Skeletal muscle tissue (tissue), 4 donors: Measurements from ENCODE around the gene POLR1B. TPM values are rescaled to one million over a fixed set of nuclear protein-coding genes. Genes with fewer than 3 reads are reported as not detected.

Source experiments
- H3K27ac ChIP-seq: one replicate; pipeline ENCODE4 v1.7.0; 2013; ENCODE audit warnings: mild to moderate bottlenecking, low read depth, low read length, inconsistent platforms
- H3K27me3 ChIP-seq, 3 donors: one replicate each; pipeline ENCODE4 v1.7.0; 2013; ENCODE audit warnings: low read length in 3 of 3; ENCODE audit not compliant: control insufficient read depth in 3 of 3, insufficient read depth in 3 of 3
- H3K36me3 ChIP-seq, 3 donors: one replicate each; pipeline ENCODE4 v1.7.0; 2013; ENCODE audit warnings: low read length in 3 of 3; ENCODE audit not compliant: control insufficient read depth in 3 of 3, insufficient read depth in 3 of 3
- H3K4me1 ChIP-seq, 3 donors: one replicate each; pipeline ENCODE4 v1.7.0; 2013; ENCODE audit warnings: low read length in 3 of 3, mild to moderate bottlenecking in 3 of 3; ENCODE audit not compliant: control insufficient read depth in 3 of 3, insufficient read depth in 3 of 3
- H3K4me3 ChIP-seq, 3 donors: one replicate each; pipeline ENCODE4 v1.7.0; 2013; ENCODE audit warnings: low read length in 3 of 3
- H3K9ac ChIP-seq, 3 donors: one replicate each; pipeline ENCODE4 v1.7.0; 2013; ENCODE audit warnings: low read length in 3 of 3, mild to moderate bottlenecking in 3 of 3, moderate library complexity in 2 of 3, low read depth in 1 of 3
- H3K9me3 ChIP-seq, 3 donors: one replicate each; pipeline ENCODE4 v1.7.0; 2013; ENCODE audit warnings: low read length in 3 of 3; ENCODE audit not compliant: control insufficient read depth in 3 of 3
- total RNA-seq: library from RNA; depleted of rRNA; stranded (reverse); fragments of >200 nt; gene quantifications from one replicate; pipeline ENCODE4 v1.2.3, GENCODE V29; 2014
- donor health status: Osteomylitis.

The POLR1B gene
- total RNA-seq, 1 donor from 2014 or later, result 20.9 TPM

DNA sequence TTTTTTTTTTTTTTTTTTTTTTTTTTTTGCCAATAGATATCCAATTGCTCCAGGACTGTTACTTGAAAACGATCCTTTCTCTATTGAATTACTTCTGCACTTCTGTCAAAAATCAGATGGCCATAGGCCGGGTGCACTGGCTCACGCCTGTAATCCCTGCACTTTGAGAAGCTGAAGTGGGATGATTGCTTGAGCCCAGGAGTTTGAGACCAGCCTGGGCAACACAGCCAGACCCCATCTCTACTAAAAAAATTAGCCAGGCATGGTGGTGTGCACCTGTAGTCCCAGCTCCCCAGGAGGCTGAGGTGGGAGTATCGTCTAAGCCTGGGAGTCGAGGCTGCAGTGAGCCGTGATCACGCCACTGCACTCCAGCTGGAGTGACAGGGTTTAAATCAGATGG lies 37.8 kb downstream of the POLR1B start:
- Histone ChIP-seq H3K4me3 (no peak overlapping the region), H3K4me1 (peaks cover 8 to 16% (median 16%) of the 10 kb centered on the region in 3 donors), H3K36me3 (peaks cover 10 to 15% (median 12%) of the 10 kb centered on the region in 3 donors), H3K9me3 (no peaks in the 10 kb centered on the region), H3K27ac (no peak overlapping the region), H3K27me3 (no peaks in the 10 kb centered on the region), H3K9ac (no peak overlapping the region)

GRCh38 chr2:112582314-112582746 lies 40.1 kb downstream of the POLR1B start:
- H3K4me3 ChIP-seq, result no peak overlapping the region
- no peaks in the 10 kb centered on the region for H3K9me3 ChIP-seq
- H3K4me1 ChIP-seq, result peaks cover 13 to 28% (median 22%) of the 10 kb centered on the region in 3 donors
- no peak overlapping the region for H3K27ac ChIP-seq
- H3K9ac ChIP-seq, result no peak overlapping the region
- no peaks in the 10 kb centered on the region for H3K27me3 ChIP-seq
- H3K36me3 ChIP-seq, result peaks cover 8 to 12% (median 10%) of the 10 kb centered on the region in 3 donors

DNA sequence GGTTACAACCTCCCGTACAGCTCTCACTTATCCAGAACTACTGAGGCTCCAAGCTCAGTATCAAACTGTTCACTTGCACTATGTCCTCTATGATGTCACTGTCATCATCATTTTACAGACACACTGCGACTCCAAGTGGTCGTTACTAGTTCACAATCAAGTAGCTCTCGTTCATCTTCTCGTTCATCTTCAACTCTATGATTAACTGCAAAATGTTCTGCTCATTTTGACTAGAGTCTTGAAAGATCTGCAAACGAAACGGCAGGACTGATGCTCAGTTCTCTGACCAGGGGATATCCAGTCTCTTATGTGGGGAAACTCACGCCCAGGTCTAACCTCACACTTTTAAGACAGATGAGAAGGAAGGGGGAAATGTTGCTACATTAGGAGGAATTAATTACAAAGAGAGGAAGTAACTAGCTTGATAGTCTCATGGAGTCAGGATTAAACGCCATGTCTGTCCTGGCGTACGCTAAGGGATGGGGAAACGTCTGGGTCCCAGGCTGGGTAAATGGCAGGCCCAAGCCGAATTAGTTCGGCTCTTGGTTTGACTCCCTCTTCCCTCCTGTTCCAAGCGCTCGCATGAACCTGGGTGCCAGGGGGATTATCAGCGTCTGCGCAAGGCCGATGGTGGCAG lies 41.4 kb downstream of the POLR1B start:
- Histone ChIP-seq H3K4me1 (peaks cover 19 to 41% (median 31%) of the 10 kb centered on the region in 3 donors), H3K36me3 (peaks cover 12% of the 10 kb centered on the region in 3 donors), H3K27ac (peak overlapping the region; percentile 98), H3K27me3 (no peaks in the 10 kb centered on the region), H3K9me3 (no peaks in the 10 kb centered on the region), H3K4me3 (peak overlapping the region; percentile 97 to 98 (median 98)), H3K9ac (peak overlapping the region; percentile 90 to 96 (median 96))

- H3K27ac ChIP-seq, result peak within 1 kb of the TSS; percentile 98
- peaks cover 24 to 45% (median 35%) of the 10 kb centered on the region in 3 donors for H3K4me1 ChIP-seq
- peak within 1 kb of the TSS; percentile 97 to 98 (median 98) for H3K4me3 ChIP-seq
- peak within 1 kb of the TSS; percentile 90 to 96 (median 96) for H3K9ac ChIP-seq
- peaks cover 12% of the 10 kb centered on the region in 3 donors for H3K36me3 ChIP-seq
- H3K27me3 ChIP-seq, result no peaks in the 10 kb centered on the region
- no peaks in the 10 kb centered on the region for H3K9me3 ChIP-seq
Observed at GRCh38 chr2:112584134-112584890, 42.0 kb downstream of the POLR1B start, which contains the start of gene CHCHD5. Gene CHCHD5 (plus strand): TSS chr2:112584609. CDS start chr2:112584648, 39 bp downstream.

GRCh38 chr2:112584891-112585250 lies 42.6 kb downstream of the POLR1B start:
- peak overlapping the region; percentile 98 for H3K27ac ChIP-seq
- H3K36me3 ChIP-seq, result peaks cover 12 to 14% (median 12%) of the 10 kb centered on the region in 3 donors
- H3K9ac ChIP-seq, result peak overlapping the region; percentile 90 to 96 (median 96)

GRCh38 chr2:112585400-112585799 lies 43.1 kb downstream of the POLR1B start:
- Histone ChIP-seq H3K27ac (peak overlapping the region; percentile 98), H3K9me3 (no peaks in the 10 kb centered on the region), H3K4me1 (peaks cover 24 to 45% (median 35%) of the 10 kb centered on the region in 3 donors), H3K36me3 (peaks cover 12 to 14% (median 12%) of the 10 kb centered on the region in 3 donors), H3K27me3 (no peaks in the 10 kb centered on the region), H3K9ac (peak overlapping the region; percentile 90 to 96 (median 96)), H3K4me3 (peak overlapping the region; percentile 97 to 98 (median 98))

More at GRCh38 chr2:112584891-112585250, 42.6 kb downstream of the POLR1B start:
- peaks cover 24 to 45% (median 35%) of the 10 kb centered on the region in 3 donors for H3K4me1 ChIP-seq
- no peaks in the 10 kb centered on the region for H3K9me3 ChIP-seq
- peak overlapping the region; percentile 97 to 98 (median 98) for H3K4me3 ChIP-seq
- no peaks in the 10 kb centered on the region for H3K27me3 ChIP-seq

DNA sequence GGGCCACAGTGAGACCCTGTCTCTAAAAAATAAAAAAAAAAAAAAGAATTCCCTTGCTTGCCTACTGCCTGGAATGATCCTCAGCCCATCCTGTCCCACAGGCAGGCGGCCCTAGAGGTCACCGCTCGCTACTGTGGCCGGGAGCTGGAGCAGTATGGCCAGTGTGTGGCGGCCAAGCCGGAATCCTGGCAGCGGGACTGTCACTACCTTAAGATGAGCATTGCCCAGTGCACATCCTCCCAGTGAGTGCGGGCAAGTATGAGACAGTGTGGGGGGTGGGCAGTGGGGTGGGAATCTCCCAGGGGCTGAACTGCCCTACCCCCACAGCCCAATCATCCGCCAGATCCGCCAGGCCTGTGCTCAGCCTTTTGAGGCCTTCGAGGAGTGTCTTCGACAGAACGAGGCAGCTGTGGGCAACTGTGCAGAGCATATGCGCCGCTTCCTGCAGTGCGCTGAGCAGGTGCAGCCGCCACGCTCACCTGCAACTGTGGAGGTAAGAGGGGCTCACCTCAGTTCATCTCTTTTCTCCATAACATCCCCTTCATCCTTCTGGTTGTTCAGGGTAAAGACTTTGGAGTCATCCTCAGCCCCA lies 43.7 kb downstream of the POLR1B start:
- Histone ChIP-seq H3K27ac (no peak overlapping the region), H3K9me3 (no peaks in the 10 kb centered on the region), H3K36me3 (peaks cover 12 to 14% (median 12%) of the 10 kb centered on the region in 3 donors)

DNA sequence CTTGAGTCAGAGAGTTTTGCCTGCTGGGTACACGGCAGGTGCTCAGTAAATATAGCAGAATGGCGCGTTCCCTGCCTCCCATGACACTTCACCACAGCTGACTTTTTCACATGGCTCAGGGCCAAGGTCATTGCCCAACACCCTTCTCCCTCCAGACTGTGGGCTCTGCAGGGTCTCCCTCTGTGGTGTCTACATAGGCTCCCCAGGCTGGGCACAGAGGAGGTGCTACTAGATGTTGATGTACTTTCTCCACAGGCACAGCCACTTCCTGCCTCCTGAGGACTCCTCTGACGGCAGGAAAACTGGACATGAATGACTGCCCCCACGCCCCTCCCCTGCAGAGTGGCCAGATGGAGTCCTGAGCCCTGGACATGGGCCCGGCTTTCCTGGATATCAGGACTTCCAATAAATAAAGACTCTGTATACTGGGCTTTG lies 46.4 kb downstream of the POLR1B start:
- Histone ChIP-seq H3K9me3 (no peaks in the 10 kb centered on the region), H3K27ac (peak overlapping the region; percentile 75), H3K4me3 (peak overlapping the region; percentile 11 to 55 (median 54)), H3K9ac (peak overlapping the region in 2 of 3 donors; percentile 56 to 72), H3K4me1 (peaks cover 20 to 39% (median 30%) of the 10 kb centered on the region in 3 donors), H3K27me3 (no peaks in the 10 kb centered on the region), H3K36me3 (peaks cover 12 to 16% (median 15%) of the 10 kb centered on the region in 3 donors)

More for the DNA sequence above, 43.7 kb downstream of the POLR1B start:
- Histone ChIP-seq H3K4me3 (peak overlapping the region in 1 of 3 donors; percentile 98), H3K9ac (no peak overlapping the region), H3K4me1 (peaks cover 24 to 45% (median 36%) of the 10 kb centered on the region in 3 donors), H3K27me3 (no peaks in the 10 kb centered on the region)

- Histone ChIP-seq H3K4me3 (no peak overlapping the region), H3K27me3 (no peaks in the 10 kb centered on the region), H3K27ac (no peak overlapping the region), H3K9me3 (no peaks in the 10 kb centered on the region), H3K4me1 (peaks cover 11 to 20% (median 15%) of the 10 kb centered on the region in 3 donors), H3K36me3 (peaks cover 9 to 12% (median 11%) of the 10 kb centered on the region in 3 donors), H3K9ac (no peak overlapping the region)
Observed at GRCh38 chr2:112591413-112591812, 49.1 kb downstream of the POLR1B start.
